CD4-positive, alpha-beta T cell (primary cell): ENCODE data around the gene ABLIM1. TPM values are rescaled to one million over a fixed set of nuclear protein-coding genes. Genes with fewer than 3 reads are reported as not detected.

ENCODE experiments used
- ATAC-seq: fragments of 200-7000 bp; cut with Tn5 transposase; one replicate; pipeline ENCODE4 v1.10.0; 2022; ENCODE audit warnings: mild to moderate bottlenecking; ENCODE audit not compliant: poor library complexity
- CTCF ChIA-PET: fragments of 350-600 bp; sonication (Branson Sonifier 250); formaldehyde crosslinking; loops from one replicate; lab custom pipeline; 2021; ENCODE audit warnings: antibody characterized with exemption, inconsistent platforms; lab: Charles Lee
- POLR2A ChIA-PET: fragments of 350-600 bp; sonication (Branson Sonifier 250); formaldehyde crosslinking; loops from one replicate; lab custom pipeline; 2021; ENCODE audit warnings: antibody characterized with exemption, inconsistent platforms; lab: Charles Lee
- DNase-seq, 14 experiments: peaks; one replicate each; pipeline ENCODE4 v3.0.0-alpha.2; 2013 to 2020; ENCODE audit warnings: mixed read lengths in 2 of 14
- H3K27ac ChIP-seq, 2 donors: one replicate each; pipeline versions ENCODE4 v1.5.1 to v1.7.0; 2013; ENCODE audit warnings: low read length in 2 of 2, low read depth in 1 of 2, mild to moderate bottlenecking in 1 of 2
- H3K27me3 ChIP-seq, 2 experiments: 1 replicate in 1 of 2; 2 replicates in 1 of 2; pipeline versions ENCODE4 v1.6.1 to v1.7.0; 2013; ENCODE audit warnings: low read length in 2 of 2, control low read depth in 1 of 2, mild to moderate bottlenecking in 1 of 2, moderate library complexity in 1 of 2; ENCODE audit not compliant: insufficient read depth in 2 of 2, control insufficient read depth in 1 of 2
- H3K36me3 ChIP-seq: one replicate; pipeline ENCODE4 v1.6.1; 2013; ENCODE audit warnings: low read length, control low read depth; ENCODE audit not compliant: insufficient read depth
- H3K4me1 ChIP-seq: one replicate; pipeline ENCODE4 v1.6.1; 2013; ENCODE audit warnings: low read length, control low read depth; ENCODE audit not compliant: insufficient read depth
- H3K4me3 ChIP-seq: one replicate; pipeline ENCODE4 v1.5.1; 2013; ENCODE audit warnings: mild to moderate bottlenecking, low read length, moderate library complexity
- H3K9me3 ChIP-seq, 2 experiments: 1 replicate in 1 of 2; 2 replicates in 1 of 2; pipeline versions ENCODE4 v1.6.1 to v1.7.0; 2013; ENCODE audit warnings: low read length in 2 of 2, mild to moderate bottlenecking in 2 of 2, control low read depth in 1 of 2, moderate library complexity in 1 of 2; ENCODE audit not compliant: control insufficient read depth in 1 of 2, insufficient read depth in 1 of 2
- H3K27ac Mint-ChIP-seq: one replicate; pipeline ENCODE4 v1.8.0; 2020; ENCODE audit warnings: mixed read lengths
- H3K27me3 Mint-ChIP-seq: one replicate; pipeline ENCODE4 v1.8.0; 2021; ENCODE audit warnings: mixed read lengths
- H3K36me3 Mint-ChIP-seq: one replicate; pipeline ENCODE4 v1.8.0; 2021; ENCODE audit warnings: low read depth, mixed read lengths
- H3K4me1 Mint-ChIP-seq: one replicate; pipeline ENCODE4 v1.8.0; 2021; ENCODE audit warnings: low read depth, mixed read lengths
- H3K4me3 Mint-ChIP-seq: one replicate; pipeline ENCODE4 v1.8.0; 2020; ENCODE audit warnings: mild to moderate bottlenecking, mixed read lengths
- H3K9me3 Mint-ChIP-seq: one replicate; pipeline ENCODE4 v1.8.0; 2020; ENCODE audit warnings: mixed read lengths
- CTCF ChIP-seq: fragments of 200-600 bp; IDR thresholded peaks from one replicate; pipeline ENCODE4 v1.8.0; 2022; ENCODE audit warnings: antibody characterized with exemption, mild to moderate bottlenecking
- intact Hi-C, 2 experiments: fragments of 100-400 bp; cut with DNase I in 1 of 2; cut with micrococcal nuclease in 1 of 2; formaldehyde crosslinking; loops; one replicate each; pipeline versions ENCODE4 v1.15.1 to v1.9.0; 2023 to 2025; cut with DNase I, micrococcal nuclease
- total RNA-seq, 174 experiments: library from RNA in 2 of 174; stranded (reverse) in 2 of 174; gene quantifications; one replicate each; pipeline ENCODE4 v1.2.3 and lab custom pipeline; 2021 to 2026

Gene ABLIM1
- total RNA-seq, 2 experiments from 2014 or later = 217 to 224 TPM

GRCh38 chr10:114629083-114629823 lies 28.8 kb downstream of the ABLIM1 start:
- no peak overlapping the region for H3K27ac Mint-ChIP-seq
- no peaks in the 10 kb centered on the region for H3K36me3 Mint-ChIP-seq
- peaks cover 25% of the 10 kb centered on the region for H3K4me1 Mint-ChIP-seq
- no peaks in the 10 kb centered on the region for H3K36me3 ChIP-seq
- H3K27me3 Mint-ChIP-seq = peaks cover 44% of the 10 kb centered on the region
- ATAC-seq (no peak), DNase-seq (no peak)
- intact Hi-C loops = no loop called here
- H3K4me3 ChIP-seq = no peak overlapping the region
- CTCF ChIA-PET = no interaction called here
- POLR2A ChIA-PET = no interaction called here
- H3K4me3 Mint-ChIP-seq = no peak overlapping the region
- H3K27ac ChIP-seq = no peak overlapping the region
- peaks cover 24 to 29% of the 10 kb centered on the region in 2 experiments for H3K27me3 ChIP-seq
- TF ChIP-seq CTCF = no peak
- H3K9me3 ChIP-seq = peaks cover 0 to 2% of the 10 kb centered on the region in 2 experiments
- H3K9me3 Mint-ChIP-seq = no peaks in the 10 kb centered on the region
- peaks cover 16% of the 10 kb centered on the region for H3K4me1 ChIP-seq

- Mint-ChIP-seq H3K4me1 (peaks cover 25% of the 10 kb centered on the region), H3K27ac (no peak overlapping the region), H3K4me3 (no peak overlapping the region), H3K9me3 (peaks cover 3% of the 10 kb centered on the region), H3K27me3 (peaks cover 36% of the 10 kb centered on the region), H3K36me3 (no peaks in the 10 kb centered on the region)
- ChIA-PET POLR2A (no interaction called here), CTCF (no interaction called here)
- peaks cover 16% of the 10 kb centered on the region for H3K4me1 ChIP-seq
- H3K36me3 ChIP-seq = no peaks in the 10 kb centered on the region
- TF ChIP-seq CTCF = no peak
- H3K4me3 ChIP-seq = no peak overlapping the region
- peaks cover 0 to 5% of the 10 kb centered on the region in 2 experiments for H3K9me3 ChIP-seq
- no peak for DNase-seq
- peaks cover 17 to 23% of the 10 kb centered on the region in 2 experiments for H3K27me3 ChIP-seq
- ATAC-seq = no peak
- no peak overlapping the region for H3K27ac ChIP-seq
- intact Hi-C loops = no loop called here
Measured at GRCh38 chr10:114628106-114628505, 30.0 kb downstream of the ABLIM1 start.

- Histone ChIP-seq H3K4me3 (no peak overlapping the region), H3K4me1 (peaks cover 7% of the 10 kb centered on the region), H3K27ac (no peak overlapping the region), H3K36me3 (no peaks in the 10 kb centered on the region), H3K9me3 (peaks cover 0 to 5% of the 10 kb centered on the region in 2 experiments), H3K27me3 (peaks cover 6 to 10% of the 10 kb centered on the region in 2 experiments)
- intact Hi-C loops = no loop called here
- DNase-seq = no peak
- no peak for TF ChIP-seq CTCF
- Mint-ChIP-seq H3K27ac (no peak overlapping the region), H3K4me1 (peaks cover 18% of the 10 kb centered on the region), H3K9me3 (peaks cover 3% of the 10 kb centered on the region), H3K27me3 (peaks cover 24% of the 10 kb centered on the region), H3K4me3 (no peak overlapping the region), H3K36me3 (no peaks in the 10 kb centered on the region)
- no peak for ATAC-seq
- ChIA-PET CTCF (no interaction called here), POLR2A (no interaction called here)
Measured at GRCh38 chr10:114626841-114627240, 31.2 kb downstream of the ABLIM1 start.
